Effector memory CD4-positive, alpha-beta T cell (primary cell): Measurements from ENCODE around the gene HTR2A.

Experiments
- DNase-seq, 3 donors: peaks; one replicate each; pipeline ENCODE4 v3.0.0-alpha.2; 2020
- H3K27ac ChIP-seq: 2 replicates; pipeline ENCODE4 v1.7.0; 2013; ENCODE audit warnings: mild to moderate bottlenecking, low read length, moderate library complexity; ENCODE audit not compliant: insufficient read depth, poor library complexity, severe bottlenecking
- H3K27me3 ChIP-seq: replicated peaks from 2 replicates; pipeline ENCODE4 v1.7.0; 2013; ENCODE audit warnings: mild to moderate bottlenecking, low read length; ENCODE audit not compliant: insufficient read depth, control insufficient read depth, poor library complexity, severe bottlenecking
- H3K36me3 ChIP-seq: 2 replicates; pipeline ENCODE4 v1.7.0; 2013; ENCODE audit warnings: mild to moderate bottlenecking, low read length, moderate library complexity; ENCODE audit not compliant: control insufficient read depth, insufficient read depth
- H3K4me1 ChIP-seq: 2 replicates; pipeline ENCODE4 v1.7.0; 2013; ENCODE audit warnings: low read length, mild to moderate bottlenecking; ENCODE audit not compliant: control insufficient read depth, insufficient read depth, poor library complexity, severe bottlenecking
- H3K4me3 ChIP-seq: 2 replicates; pipeline ENCODE4 v1.7.0; 2013; ENCODE audit warnings: low read length, low read depth, mild to moderate bottlenecking; ENCODE audit not compliant: insufficient read depth, poor library complexity, severe bottlenecking
- H3K9me3 ChIP-seq: 2 replicates; pipeline ENCODE4 v1.7.0; 2013; ENCODE audit warnings: mild to moderate bottlenecking, low read length, moderate library complexity; ENCODE audit not compliant: control insufficient read depth
- total RNA-seq, 3 donors: gene quantifications; one replicate each; lab custom pipeline; 2026; lab: John Stamatoyannopoulos, UW

Gene HTR2A
- 0 reads per million in 3 donors for total RNA-seq

- Histone ChIP-seq H3K4me3 (no peak within 1 kb of the TSS), H3K27ac (no peak within 1 kb of the TSS), H3K36me3 (no peaks in the 10 kb centered on the region), H3K4me1 (no peaks in the 10 kb centered on the region), H3K27me3 (peaks cover 20% of the 10 kb centered on the region), H3K9me3 (no peaks in the 10 kb centered on the region)
- DNase-seq = no peak
These were observed at the start of gene HTR2A for GRCh38 chr13:46896341-46897137. Gene HTR2A (minus strand): TSS chr13:46897053. CDS start chr13:46895906, 1,147 bp downstream.

GRCh38 chr13:46936525-46936924, 39.7 kb upstream of the HTR2A start:
- no peak for DNase-seq
- Histone ChIP-seq H3K27me3 (no peaks in the 10 kb centered on the region), H3K36me3 (no peaks in the 10 kb centered on the region), H3K27ac (no peak overlapping the region), H3K9me3 (no peaks in the 10 kb centered on the region), H3K4me3 (no peak overlapping the region), H3K4me1 (no peaks in the 10 kb centered on the region)

- no peaks in the 10 kb centered on the region for H3K27me3 ChIP-seq
- no peaks in the 10 kb centered on the region for H3K4me1 ChIP-seq
- H3K27ac ChIP-seq = no peak overlapping the region
- H3K4me3 ChIP-seq = no peak overlapping the region
- H3K36me3 ChIP-seq = no peaks in the 10 kb centered on the region
- no peak for DNase-seq
- H3K9me3 ChIP-seq = no peaks in the 10 kb centered on the region
These were observed 37.9 kb upstream of the HTR2A start for GRCh38 chr13:46934749-46935148.

- no peak overlapping the region for H3K27ac ChIP-seq
- no peaks in the 10 kb centered on the region for H3K9me3 ChIP-seq
- no peak for DNase-seq
- no peaks in the 10 kb centered on the region for H3K36me3 ChIP-seq
- H3K4me3 ChIP-seq = no peak overlapping the region
- no peaks in the 10 kb centered on the region for H3K4me1 ChIP-seq
- H3K27me3 ChIP-seq = no peaks in the 10 kb centered on the region
These were observed 30.2 kb upstream of the HTR2A start for GRCh38 chr13:46926916-46927590.

GRCh38 chr13:46925486-46925885, 28.6 kb upstream of the HTR2A start:
- H3K36me3 ChIP-seq = no peaks in the 10 kb centered on the region
- no peak overlapping the region for H3K4me3 ChIP-seq
- DNase-seq = no peak
- no peaks in the 10 kb centered on the region for H3K27me3 ChIP-seq
- no peaks in the 10 kb centered on the region for H3K9me3 ChIP-seq
- H3K27ac ChIP-seq = no peak overlapping the region
- H3K4me1 ChIP-seq = no peaks in the 10 kb centered on the region

- DNase-seq = no peak
- Histone ChIP-seq H3K27ac (no peak overlapping the region), H3K36me3 (no peaks in the 10 kb centered on the region), H3K4me1 (no peaks in the 10 kb centered on the region), H3K9me3 (no peaks in the 10 kb centered on the region), H3K4me3 (no peak overlapping the region), H3K27me3 (no peaks in the 10 kb centered on the region)
These were observed 17.5 kb upstream of the HTR2A start for GRCh38 chr13:46914341-46914740.

GRCh38 chr13:46913757-46914156, 16.9 kb upstream of the HTR2A start:
- Histone ChIP-seq H3K9me3 (no peaks in the 10 kb centered on the region), H3K27me3 (no peaks in the 10 kb centered on the region), H3K4me3 (no peak overlapping the region), H3K27ac (no peak overlapping the region), H3K4me1 (no peaks in the 10 kb centered on the region), H3K36me3 (no peaks in the 10 kb centered on the region)
- DNase-seq = no peak

- H3K27ac ChIP-seq = no peak overlapping the region
- H3K4me1 ChIP-seq = no peaks in the 10 kb centered on the region
- H3K9me3 ChIP-seq = no peaks in the 10 kb centered on the region
- H3K27me3 ChIP-seq = no peaks in the 10 kb centered on the region
- H3K36me3 ChIP-seq = no peaks in the 10 kb centered on the region
- DNase-seq = no peak
- H3K4me3 ChIP-seq = no peak overlapping the region
These were observed 12.2 kb upstream of the HTR2A start for GRCh38 chr13:46909042-46909441.

GRCh38 chr13:46908501-46908900, 11.6 kb upstream of the HTR2A start:
- Histone ChIP-seq H3K27me3 (no peaks in the 10 kb centered on the region), H3K4me1 (no peaks in the 10 kb centered on the region), H3K4me3 (no peak overlapping the region), H3K36me3 (no peaks in the 10 kb centered on the region), H3K9me3 (no peaks in the 10 kb centered on the region), H3K27ac (no peak overlapping the region)
- DNase-seq = no peak

GRCh38 chr13:46906405-46906804, 9.6 kb upstream of the HTR2A start:
- no peaks in the 10 kb centered on the region for H3K36me3 ChIP-seq
- no peaks in the 10 kb centered on the region for H3K9me3 ChIP-seq
- H3K4me1 ChIP-seq = no peaks in the 10 kb centered on the region
- H3K4me3 ChIP-seq = no peak overlapping the region
- no peaks in the 10 kb centered on the region for H3K27me3 ChIP-seq
- H3K27ac ChIP-seq = no peak overlapping the region
- DNase-seq = no peak
